ENCODE measurements around the gene MCM3AP.
"Not testable (repeated sequence)": the region's sequence is repeated elsewhere in the genome, so short reads cannot be mapped to it uniquely, and the experiment has no call there.

Gene MCM3AP

GRCh38 chr21:46310260-46310659, 24.8 kb upstream of the MCM3AP start:
- DNase-seq: not testable (repeated sequence)

- DNase-seq: no peak
Measured at GRCh38 chr21:46308431-46308830, 23.0 kb upstream of the MCM3AP start.

- DNase-seq: no peak
Measured at GRCh38 chr21:46307625-46308024, 22.2 kb upstream of the MCM3AP start.

GRCh38 chr21:46304955-46305354, 19.5 kb upstream of the MCM3AP start:
- no peak for DNase-seq

GRCh38 chr21:46304437-46304836, 19.0 kb upstream of the MCM3AP start:
- no peak for DNase-seq

- no peak for DNase-seq
Measured at GRCh38 chr21:46301759-46302158, 16.3 kb upstream of the MCM3AP start.

- DNase-seq: no peak
Measured at GRCh38 chr21:46299167-46299566, 13.8 kb upstream of the MCM3AP start.

GRCh38 chr21:46297338-46298271, 12.2 kb upstream of the MCM3AP start:
- DNase-seq: no peak

- no peak for DNase-seq
Measured at GRCh38 chr21:46295996-46296752, 10.8 kb upstream of the MCM3AP start.

- DNase-seq: no peak
Measured at GRCh38 chr21:46295177-46295770, 9.9 kb upstream of the MCM3AP start.

- no peak for DNase-seq
Measured at GRCh38 chr21:46294647-46295176, 9.3 kb upstream of the MCM3AP start.

GRCh38 chr21:46291561-46291960, 6.2 kb upstream of the MCM3AP start:
- DNase-seq: no peak

- DNase-seq: no peak
Measured at GRCh38 chr21:46289655-46290179, 4.3 kb upstream of the MCM3AP start.

GRCh38 chr21:46287541-46287940, 2.1 kb upstream of the MCM3AP start:
- no peak for DNase-seq

GRCh38 chr21:46286648-46287002, 1.2 kb upstream of the MCM3AP start:
- no peak for DNase-seq

GRCh38 chr21:46285761-46286647, 593 bp upstream of the MCM3AP start, which contains the start of gene YBEY:
TSS of gene YBEY (plus strand) at chr21:46286342. CDS start at chr21:46286914, 572 bp downstream.
- DNase-seq: peak; percentile 98

- no peak for DNase-seq
Measured at GRCh38 chr21:46284733-46285132, 678 bp downstream of the MCM3AP start.

GRCh38 chr21:46284077-46284644, 1.2 kb downstream of the MCM3AP start:
- peak; percentile 25 for DNase-seq

- DNase-seq: no peak
Measured at GRCh38 chr21:46274797-46275390, 10.5 kb downstream of the MCM3AP start.

- DNase-seq: no peak
Measured at GRCh38 chr21:46273341-46273740, 12.1 kb downstream of the MCM3AP start.

- DNase-seq: no peak
Measured at GRCh38 chr21:46269466-46269865, 15.9 kb downstream of the MCM3AP start.
